CD14-positive monocyte (primary cell): ENCODE results near the gene KNDC1. TPM values are rescaled to one million over a fixed set of nuclear protein-coding genes. Genes with fewer than 3 reads are reported as not detected.
"Not testable (repeated sequence)": the region's sequence is repeated elsewhere in the genome, so short reads cannot be mapped to it uniquely, and the experiment has no call there.

Experiments
- DNase-seq, 3 donors: peaks; one replicate each; pipeline ENCODE4 v3.0.0-alpha.2; 2011 to 2022
- H2AFZ ChIP-seq: 2 replicates; pipeline ENCODE4 v1.6.0; 2012; ENCODE audit warnings: mild to moderate bottlenecking, low read depth, low read length, inconsistent platforms; ENCODE audit not compliant: insufficient read depth, poor library complexity, severe bottlenecking
- H3K27ac ChIP-seq, 2 donors: 1 replicate in 1 of 2; 2 replicates in 1 of 2; pipeline ENCODE4 v1.5.1; 2012 to 2013; ENCODE audit warnings: low read length in 2 of 2, control low read depth in 1 of 2, inconsistent platforms in 1 of 2, low read depth in 1 of 2, mild to moderate bottlenecking in 1 of 2
- H3K27me3 ChIP-seq, 2 donors: one replicate each; pipeline versions ENCODE4 v1.6.0 to v1.6.1; 2011 to 2013; ENCODE audit warnings: low read length in 2 of 2; ENCODE audit not compliant: control insufficient read depth in 2 of 2, insufficient read depth in 2 of 2
- H3K36me3 ChIP-seq, 2 donors: replicated peaks in 1 of 2; 1 replicate in 1 of 2; 2 replicates in 1 of 2; pipeline versions ENCODE4 v1.5.1 to v1.6.1; 2012 to 2013; ENCODE audit warnings: low read length in 2 of 2, control low read depth in 1 of 2, inconsistent platforms in 1 of 2, mild to moderate bottlenecking in 1 of 2; ENCODE audit not compliant: insufficient read depth in 2 of 2, control insufficient read depth in 1 of 2
- H3K4me1 ChIP-seq, 2 donors: 1 replicate in 1 of 2; 2 replicates in 1 of 2; pipeline versions ENCODE4 v1.5.1 to v1.6.1; 2012 to 2013; ENCODE audit warnings: low read length in 2 of 2, control low read depth in 1 of 2, inconsistent platforms in 1 of 2, mild to moderate bottlenecking in 1 of 2, moderate library complexity in 1 of 2; ENCODE audit not compliant: insufficient read depth in 2 of 2, control insufficient read depth in 1 of 2
- H3K4me2 ChIP-seq: replicated peaks from 2 replicates; pipeline ENCODE3; 2012; ENCODE audit warnings: low read length, moderate library complexity, mild to moderate bottlenecking; ENCODE audit not compliant: poor library complexity, severe bottlenecking; ENCODE audit errors: extremely low read depth
- H3K4me3 ChIP-seq, 3 experiments: fragments of 200-600 bp in 1 of 3; sonication (generic) in 1 of 3; replicated peaks in 1 of 3; 1 replicate in 2 of 3; 2 replicates in 1 of 3; pipeline ENCODE4 v1.5.1; 2011 to 2013; ENCODE audit warnings: low read length in 3 of 3, mild to moderate bottlenecking in 3 of 3, control low read depth in 2 of 3, low read depth in 2 of 3, inconsistent platforms in 1 of 3, moderate library complexity in 1 of 3
- H3K79me2 ChIP-seq: 2 replicates; pipeline ENCODE4 v1.6.0; 2012; ENCODE audit warnings: mild to moderate bottlenecking, control low read depth, inconsistent platforms, low read length, moderate library complexity; ENCODE audit not compliant: insufficient read depth
- H3K9ac ChIP-seq: 2 replicates; pipeline ENCODE4 v1.6.0; 2017; ENCODE audit warnings: low read length, mild to moderate bottlenecking; ENCODE audit not compliant: insufficient read depth, poor library complexity, severe bottlenecking
- H3K9me3 ChIP-seq, 2 donors: replicated peaks in 1 of 2; 1 replicate in 1 of 2; 2 replicates in 1 of 2; pipeline versions ENCODE4 v1.5.1 to v1.6.1; 2012 to 2013; ENCODE audit warnings: low read length in 2 of 2, control low read depth in 1 of 2; ENCODE audit not compliant: control insufficient read depth in 1 of 2, insufficient read depth in 1 of 2
- H4K20me1 ChIP-seq: 2 replicates; pipeline ENCODE4 v1.6.0; 2012; ENCODE audit warnings: mild to moderate bottlenecking, low read length, control low read depth, moderate library complexity; ENCODE audit not compliant: insufficient read depth
- H3K27ac Mint-ChIP-seq, 7 donors: one replicate each; pipeline ENCODE4 v1.8.0; 2020; ENCODE audit warnings: mild to moderate bottlenecking in 7 of 7, mixed read lengths in 7 of 7, moderate library complexity in 6 of 7, inconsistent platforms in 2 of 7
- H3K27me3 Mint-ChIP-seq, 3 donors: one replicate each; pipeline ENCODE4 v1.8.0; 2021 to 2022; ENCODE audit warnings: low read depth in 3 of 3, mild to moderate bottlenecking in 3 of 3, mixed read lengths in 3 of 3, moderate library complexity in 3 of 3, inconsistent platforms in 1 of 3
- H3K36me3 Mint-ChIP-seq, 2 donors: one replicate each; pipeline ENCODE4 v1.8.0; 2020; ENCODE audit warnings: mixed read lengths in 2 of 2, inconsistent platforms in 1 of 2, mild to moderate bottlenecking in 1 of 2
- H3K4me1 Mint-ChIP-seq: one replicate; pipeline ENCODE4 v1.8.0; 2020; ENCODE audit warnings: mild to moderate bottlenecking, mixed read lengths
- H3K4me3 Mint-ChIP-seq, 2 donors: one replicate each; pipeline ENCODE4 v1.8.0; 2020; ENCODE audit warnings: mild to moderate bottlenecking in 2 of 2, mixed read lengths in 2 of 2, moderate library complexity in 1 of 2
- H3K9me3 Mint-ChIP-seq, 7 donors: one replicate each; pipeline ENCODE4 v1.8.0; 2020 to 2022; ENCODE audit warnings: mixed read lengths in 7 of 7, mild to moderate bottlenecking in 6 of 7, moderate library complexity in 6 of 7, inconsistent platforms in 2 of 7
- WGBS: methylation state at CpG from one replicate; pipeline ENCODE4 v1.1.5; 2013; ENCODE audit warnings: missing lambda C conversion rate; ENCODE audit not compliant: insufficient coverage; 5-methylcytosine and 5-hydroxymethylcytosine counted together
- intact Hi-C, 2 donors: fragments of 100-400 bp; cut with micrococcal nuclease; formaldehyde crosslinking; loops; one replicate each; pipeline versions ENCODE4 v1.15.0 to v1.15.1; 2023
- polyA plus RNA-seq, 3 donors: library from polyadenylated mRNA; depleted of rRNA in 1 of 3; unstranded in 2 of 3; stranded (reverse) in 1 of 3; fragments of 300-500 nt in 2 of 3; fragments of >200 nt in 1 of 3; fragmentation: Illumina TruSeq in 2 of 3; gene quantifications; 1 replicate in 2 of 3; 2 replicates in 1 of 3; pipeline ENCODE4 v1.2.3, GENCODE V29; 2012 to 2021
- TF ChIP-seq, protein P1 (sequence below): fragments of 200-600 bp; IDR thresholded peaks from one replicate; pipeline ENCODE4 v1.8.0; 2022; ENCODE audit warnings: antibody characterized with exemption, mild to moderate bottlenecking

The KNDC1 gene
- polyA plus RNA-seq, 3 donors = 0.22 to 0.80 TPM; not detected in 1

GRCh38 chr10:133110609-133111275 is 49.3 kb upstream of the KNDC1 start:
- peaks cover 29 to 56% of the 10 kb centered on the region in 2 donors for H3K9me3 ChIP-seq

DNA sequence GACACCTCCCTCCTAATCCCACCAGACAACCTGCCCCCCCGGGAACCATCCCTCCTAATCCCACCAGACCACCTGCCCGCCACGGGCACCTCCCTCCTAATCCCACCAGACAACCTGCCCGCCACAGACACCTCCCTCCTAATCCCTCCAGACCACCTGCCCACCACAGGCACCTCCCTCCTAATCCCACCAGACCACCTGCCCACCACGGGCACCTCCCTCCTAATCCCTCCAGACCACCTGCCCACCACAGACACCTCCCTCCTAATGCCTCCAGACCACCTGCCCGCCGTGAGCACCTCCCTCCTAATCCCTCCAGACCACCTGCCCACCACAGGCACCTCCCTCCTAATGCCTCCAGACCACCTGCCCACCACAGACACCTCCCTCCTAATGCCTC is 48.4 kb upstream of the KNDC1 start:
- peaks cover 27 to 52% of the 10 kb centered on the region in 2 donors for H3K9me3 ChIP-seq
- H3K27ac ChIP-seq, H3K27me3 ChIP-seq, H3K36me3 Mint-ChIP-seq, H3K9ac ChIP-seq, H2AFZ ChIP-seq, H3K4me3 ChIP-seq, DNase-seq, H3K4me2 ChIP-seq, intact Hi-C loops, H3K36me3 ChIP-seq, H3K79me2 ChIP-seq, H3K4me1 ChIP-seq, H3K4me3 Mint-ChIP-seq, H4K20me1 ChIP-seq, H3K27ac Mint-ChIP-seq, H3K4me1 Mint-ChIP-seq: not testable (repeated sequence)
- Mint-ChIP-seq H3K9me3 (peaks cover 32 to 61% (median 52%) of the 10 kb centered on the region in 7 donors), H3K27me3 (peaks cover 6 to 11% (median 7%) of the 10 kb centered on the region in 3 donors)
- WGBS = 58% methylated on average over 2 of the region's 7 CpGs

More at GRCh38 chr10:133110609-133111275, 49.3 kb upstream of the KNDC1 start:
- Histone ChIP-seq H4K20me1 (no peaks in the 10 kb centered on the region), H3K27me3 (no peaks in the 10 kb centered on the region), H3K79me2 (no peaks in the 10 kb centered on the region), H3K9ac (no peak overlapping the region), H3K4me2 (no peak overlapping the region), H2AFZ (no peak overlapping the region), H3K4me1 (no peaks in the 10 kb centered on the region), H3K36me3 (no peaks in the 10 kb centered on the region), H3K4me3 (no peak overlapping the region), H3K27ac (no peak overlapping the region)
- 46% methylated on average over 2 of the region's 6 CpGs for whole genome bisulfite sequencing
- TF ChIP-seq, protein P1, sequence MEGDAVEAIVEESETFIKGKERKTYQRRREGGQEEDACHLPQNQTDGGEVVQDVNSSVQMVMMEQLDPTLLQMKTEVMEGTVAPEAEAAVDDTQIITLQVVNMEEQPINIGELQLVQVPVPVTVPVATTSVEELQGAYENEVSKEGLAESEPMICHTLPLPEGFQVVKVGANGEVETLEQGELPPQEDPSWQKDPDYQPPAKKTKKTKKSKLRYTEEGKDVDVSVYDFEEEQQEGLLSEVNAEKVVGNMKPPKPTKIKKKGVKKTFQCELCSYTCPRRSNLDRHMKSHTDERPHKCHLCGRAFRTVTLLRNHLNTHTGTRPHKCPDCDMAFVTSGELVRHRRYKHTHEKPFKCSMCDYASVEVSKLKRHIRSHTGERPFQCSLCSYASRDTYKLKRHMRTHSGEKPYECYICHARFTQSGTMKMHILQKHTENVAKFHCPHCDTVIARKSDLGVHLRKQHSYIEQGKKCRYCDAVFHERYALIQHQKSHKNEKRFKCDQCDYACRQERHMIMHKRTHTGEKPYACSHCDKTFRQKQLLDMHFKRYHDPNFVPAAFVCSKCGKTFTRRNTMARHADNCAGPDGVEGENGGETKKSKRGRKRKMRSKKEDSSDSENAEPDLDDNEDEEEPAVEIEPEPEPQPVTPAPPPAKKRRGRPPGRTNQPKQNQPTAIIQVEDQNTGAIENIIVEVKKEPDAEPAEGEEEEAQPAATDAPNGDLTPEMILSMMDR = no peak
- no peak for DNase-seq
- intact Hi-C loops = no loop called here
- Mint-ChIP-seq H3K9me3 (peaks cover 32 to 62% (median 47%) of the 10 kb centered on the region in 7 donors), H3K4me3 (no peak overlapping the region), H3K4me1 (no peaks in the 10 kb centered on the region), H3K36me3 (no peaks in the 10 kb centered on the region), H3K27ac (no peak overlapping the region), H3K27me3 (peaks cover 6 to 10% (median 10%) of the 10 kb centered on the region in 3 donors)
